ENCODE data around the gene RARB. TPM values are rescaled to one million over a fixed set of nuclear protein-coding genes. Genes with fewer than 3 reads are reported as not detected.

The RARB gene
- 10 to 100 TPM; 11.4 to 19.1 (median 14.9) TPM for polyA plus RNA-seq (ENCODE audit: insufficient read length in 10 of 10)
- long read RNA-seq, donor 1, transcript RARB-201 (8 exons, 3,084 nt), result major isoform, 5 of 5 reads
- long read RNA-seq, donor 1, partial matches to known transcripts, result 0 of 5 reads
- long read RNA-seq, donor 1, other reads (novel, unspliced or antisense), result 0 of 5 reads
- long read RNA-seq, donor 2, transcript RARB-201 (8 exons, 3,084 nt), result major isoform, 5 of 5 reads
- long read RNA-seq, donor 2, partial matches to known transcripts, result 0 of 5 reads
- long read RNA-seq, donor 2, other reads (novel, unspliced or antisense), result 0 of 5 reads
- long read RNA-seq, donor 3, result 0 reads
- long read RNA-seq, donor 4, partial matches to known transcripts, result 21 of 23 reads
- long read RNA-seq, donor 4, other reads (novel, unspliced or antisense), result 0 of 23 reads
- long read RNA-seq, donor 5, partial matches to known transcripts, result 0 of 3 reads
- long read RNA-seq, donor 5, other reads (novel, unspliced or antisense), result 0 of 3 reads
- long read RNA-seq, donor 6, partial matches to known transcripts, result 75 of 78 reads
- long read RNA-seq, donor 6, other reads (novel, unspliced or antisense), result 0 of 78 reads
- long read RNA-seq, donor 7, partial matches to known transcripts, result 0 of 3 reads
- long read RNA-seq, donor 7, other reads (novel, unspliced or antisense), result 0 of 3 reads
- long read RNA-seq, donor 8, result 0 reads
- long read RNA-seq, donor 9, result 0 reads

GRCh38 chr3:25427942-25428788, at the start of gene RARB:
Gene RARB, plus strand, starts transcription at chr3:25428263. Its CDS starts 469 bp downstream, at chr3:25428732.
- DNase-seq, result peak; percentile 94 to 96 (median 95)

- DNase-seq, result no peak
Measured at GRCh38 chr3:25378786-25379311, 49.2 kb upstream of the RARB start.

- DNase-seq, result no peak
Measured at GRCh38 chr3:25380222-25380739, 47.8 kb upstream of the RARB start.

GRCh38 chr3:25381083-25381482, 47.0 kb upstream of the RARB start:
- no peak for DNase-seq

- no peak for DNase-seq
Measured at GRCh38 chr3:25384471-25384870, 43.6 kb upstream of the RARB start.

GRCh38 chr3:25385807-25386460, 42.1 kb upstream of the RARB start:
- peak in 1 of 3 donors; percentile 57 for DNase-seq

- DNase-seq, result peak; percentile 31 to 79 (median 62)
Measured at GRCh38 chr3:25386686-25387255, 41.3 kb upstream of the RARB start.

GRCh38 chr3:25390605-25391004, 37.5 kb upstream of the RARB start:
- no peak for DNase-seq

- no peak for DNase-seq
Measured at GRCh38 chr3:25396251-25396650, 31.8 kb upstream of the RARB start.

- DNase-seq, result no peak
Measured at GRCh38 chr3:25396686-25397085, 31.4 kb upstream of the RARB start.

- no peak for DNase-seq
Measured at GRCh38 chr3:25397150-25397549, 30.9 kb upstream of the RARB start.

- DNase-seq, result peak in 1 of 3 donors; percentile 36
Measured at GRCh38 chr3:25400587-25400986, 27.5 kb upstream of the RARB start.

GRCh38 chr3:25403968-25404367, 24.1 kb upstream of the RARB start:
- peak in 2 of 3 donors; percentile 57 to 74 for DNase-seq

GRCh38 chr3:25404569-25404968, 23.5 kb upstream of the RARB start:
- no peak for DNase-seq

- DNase-seq, result no peak
Measured at GRCh38 chr3:25405335-25405734, 22.7 kb upstream of the RARB start.

GRCh38 chr3:25410703-25411102, 17.4 kb upstream of the RARB start:
- no peak for DNase-seq

GRCh38 chr3:25412269-25412668, 15.8 kb upstream of the RARB start:
- no peak for DNase-seq

- DNase-seq, result no peak
Measured at GRCh38 chr3:25416176-25416575, 11.9 kb upstream of the RARB start.

- DNase-seq, result no peak
Measured at GRCh38 chr3:25418596-25418995, 9.5 kb upstream of the RARB start.

- no peak for DNase-seq
Measured at GRCh38 chr3:25419251-25419650, 8.8 kb upstream of the RARB start.

GRCh38 chr3:25420147-25420546, 7.9 kb upstream of the RARB start:
- no peak for DNase-seq

Measured in muscle of back (tissue), 13 donors.